ENCODE measurements around the gene GGACT.

GGACT gene

GRCh38 chr13:100564444-100565223 lies 24.0 kb downstream of the GGACT start:
- Histone ChIP-seq H2AFZ (ENCODE audit: low read depth, low read length) (no peak overlapping the region), H3K79me2 (ENCODE audit: insufficient read depth, low read length) (no peaks in the 10 kb centered on the region), H3K4me2 (ENCODE audit: insufficient read depth, low read length) (no peak overlapping the region), H3K4me3 (ENCODE audit: low read depth in 1 of 2, low read length in 2 of 2) (no peak overlapping the region), H3K9ac (ENCODE audit: low read depth, low read length) (no peak overlapping the region), H4K20me1 (ENCODE audit: insufficient read depth, low read length) (no peaks in the 10 kb centered on the region), H3K27me3 (ENCODE audit: insufficient read depth, low read length, poor library complexity) (no peaks in the 10 kb centered on the region), H3K27ac (ENCODE audit: low read length) (no peak overlapping the region), H3K4me1 (ENCODE audit: insufficient read depth, low read length) (no peaks in the 10 kb centered on the region), H3K9me3 (ENCODE audit: insufficient read depth, low read length, severe bottlenecking) (peaks cover 4% of the 10 kb centered on the region), H3K36me3 (ENCODE audit: insufficient read depth, low read length) (no peaks in the 10 kb centered on the region)
- ATAC-seq (ENCODE audit: insufficient read depth, low read depth) (no peak), DNase-seq (no peak)
- TF ChIP-seq EZH2 (IDR thresholded peaks at IDR 0.05; ENCODE audit: borderline replicate concordance, low read depth, low read length, severe bottlenecking) (no peak), CTCF (IDR thresholded peaks at IDR 0.05; ENCODE audit: borderline replicate concordance, extremely low read depth, low read length, poor library complexity, severe bottlenecking) (no peak)

GRCh38 chr13:100563779-100564178 lies 24.8 kb downstream of the GGACT start:
- Histone ChIP-seq H3K9me3 (ENCODE audit: insufficient read depth, low read length, severe bottlenecking) (peaks cover 4% of the 10 kb centered on the region), H3K36me3 (ENCODE audit: insufficient read depth, low read length) (no peaks in the 10 kb centered on the region), H3K27me3 (ENCODE audit: insufficient read depth, low read length, poor library complexity) (no peaks in the 10 kb centered on the region), H3K27ac (ENCODE audit: low read length) (no peak overlapping the region), H3K4me2 (ENCODE audit: insufficient read depth, low read length) (no peak overlapping the region), H4K20me1 (ENCODE audit: insufficient read depth, low read length) (no peaks in the 10 kb centered on the region), H2AFZ (ENCODE audit: low read depth, low read length) (no peak overlapping the region), H3K9ac (ENCODE audit: low read depth, low read length) (no peak overlapping the region), H3K79me2 (ENCODE audit: insufficient read depth, low read length) (no peaks in the 10 kb centered on the region), H3K4me3 (ENCODE audit: low read depth in 1 of 2, low read length in 2 of 2) (no peak overlapping the region), H3K4me1 (ENCODE audit: insufficient read depth, low read length) (no peaks in the 10 kb centered on the region)
- ATAC-seq (ENCODE audit: insufficient read depth, low read depth): no peak
- DNase-seq: no peak
- TF ChIP-seq EZH2 (IDR thresholded peaks at IDR 0.05; ENCODE audit: borderline replicate concordance, low read depth, low read length, severe bottlenecking): no peak
- TF ChIP-seq CTCF (IDR thresholded peaks at IDR 0.05; ENCODE audit: borderline replicate concordance, extremely low read depth, low read length, poor library complexity, severe bottlenecking): no peak

GRCh38 chr13:100561599-100562204 lies 26.9 kb downstream of the GGACT start:
- Histone ChIP-seq H2AFZ (ENCODE audit: low read depth, low read length) (no peak overlapping the region), H3K79me2 (ENCODE audit: insufficient read depth, low read length) (no peaks in the 10 kb centered on the region), H3K27me3 (ENCODE audit: insufficient read depth, low read length, poor library complexity) (no peaks in the 10 kb centered on the region), H3K9me3 (ENCODE audit: insufficient read depth, low read length, severe bottlenecking) (peaks cover 4% of the 10 kb centered on the region), H3K9ac (ENCODE audit: low read depth, low read length) (no peak overlapping the region), H3K4me2 (ENCODE audit: insufficient read depth, low read length) (no peak overlapping the region), H4K20me1 (ENCODE audit: insufficient read depth, low read length) (no peaks in the 10 kb centered on the region), H3K27ac (ENCODE audit: low read length) (no peak overlapping the region), H3K4me3 (ENCODE audit: low read depth in 1 of 2, low read length in 2 of 2) (no peak overlapping the region), H3K4me1 (ENCODE audit: insufficient read depth, low read length) (no peaks in the 10 kb centered on the region), H3K36me3 (ENCODE audit: insufficient read depth, low read length) (no peaks in the 10 kb centered on the region)
- no peak for ATAC-seq (ENCODE audit: insufficient read depth, low read depth)
- DNase-seq: no peak
- TF ChIP-seq CTCF (IDR thresholded peaks at IDR 0.05; ENCODE audit: borderline replicate concordance, extremely low read depth, low read length, poor library complexity, severe bottlenecking) (no peak), EZH2 (IDR thresholded peaks at IDR 0.05; ENCODE audit: borderline replicate concordance, low read depth, low read length, severe bottlenecking) (no peak)
